Hepatic stellate cell (primary cell): Measurements from ENCODE around the gene CRYBB3.
"Not testable (repeated sequence)": the region's sequence is repeated elsewhere in the genome, so short reads cannot be mapped to it uniquely, and the experiment has no call there.

ENCODE experiments used
- DNase-seq: peaks from one replicate; pipeline ENCODE4 v3.0.0; 2011; ENCODE audit warnings: low spot score

CRYBB3 gene

DNA sequence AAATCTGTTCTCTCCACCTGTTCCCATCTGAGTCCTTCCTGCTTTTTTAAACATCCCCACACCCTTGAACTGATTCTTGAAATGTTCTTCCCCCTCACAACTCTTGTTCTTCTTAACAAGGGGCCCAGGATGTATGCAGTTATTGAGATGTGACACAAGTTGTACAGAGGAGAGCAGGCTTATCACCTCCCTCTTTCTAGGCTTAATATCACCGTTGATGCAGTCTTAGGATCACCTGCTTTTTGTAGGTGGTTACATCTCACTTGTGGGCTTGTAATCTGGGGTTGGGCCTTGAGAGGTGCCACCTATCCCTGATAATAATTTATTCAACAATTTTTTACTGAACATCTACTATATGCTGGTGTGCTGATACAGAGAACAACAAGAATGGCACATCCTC, 6.2 kb downstream of the CRYBB3 start:
- DNase-seq, result no peak

DNA sequence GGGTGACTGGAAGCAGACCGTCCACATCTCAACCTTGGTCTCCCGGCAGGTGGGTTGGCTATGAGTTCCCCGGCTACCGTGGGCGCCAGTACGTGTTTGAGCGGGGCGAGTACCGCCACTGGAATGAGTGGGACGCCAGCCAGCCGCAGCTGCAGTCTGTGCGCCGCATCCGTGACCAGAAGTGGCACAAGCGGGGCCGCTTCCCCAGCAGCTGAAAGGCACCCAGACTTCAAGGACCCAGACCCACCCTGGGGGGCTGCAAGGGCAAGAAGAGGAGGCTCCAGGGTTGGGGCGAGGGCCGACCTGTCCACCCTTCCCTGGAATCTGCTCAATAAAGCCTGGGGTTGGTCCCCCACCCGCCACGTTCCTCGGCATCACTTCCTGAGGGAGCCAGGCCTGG, 7.3 kb downstream of the CRYBB3 start:
- no peak for DNase-seq

DNA sequence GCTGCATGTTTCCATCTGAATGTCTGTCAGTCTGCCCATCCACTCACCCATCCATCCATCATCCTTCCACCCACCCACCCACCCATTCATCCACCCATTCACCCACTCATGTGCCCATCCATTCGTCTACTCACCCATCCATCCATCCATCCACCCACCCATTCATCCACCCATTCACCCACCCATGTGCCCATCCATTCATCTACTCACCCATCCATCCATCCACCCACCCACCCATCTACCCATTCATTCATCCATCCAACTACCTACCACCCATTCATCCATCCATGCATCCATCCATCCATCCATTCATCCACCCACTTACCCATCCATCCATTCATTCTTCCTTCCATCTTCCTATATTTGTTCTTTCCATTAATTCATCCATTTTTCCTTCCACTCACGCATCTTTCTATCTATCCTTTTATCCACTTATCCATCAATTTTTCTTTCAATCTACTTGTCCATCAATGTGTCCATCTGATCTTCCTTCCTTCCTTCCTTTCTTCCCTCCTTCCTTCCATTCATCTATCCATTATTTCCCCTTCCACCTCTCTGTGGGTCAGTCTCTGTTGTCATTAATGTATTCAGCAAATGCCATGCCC, 8.0 kb downstream of the CRYBB3 start:
- DNase-seq, result no peak

DNA sequence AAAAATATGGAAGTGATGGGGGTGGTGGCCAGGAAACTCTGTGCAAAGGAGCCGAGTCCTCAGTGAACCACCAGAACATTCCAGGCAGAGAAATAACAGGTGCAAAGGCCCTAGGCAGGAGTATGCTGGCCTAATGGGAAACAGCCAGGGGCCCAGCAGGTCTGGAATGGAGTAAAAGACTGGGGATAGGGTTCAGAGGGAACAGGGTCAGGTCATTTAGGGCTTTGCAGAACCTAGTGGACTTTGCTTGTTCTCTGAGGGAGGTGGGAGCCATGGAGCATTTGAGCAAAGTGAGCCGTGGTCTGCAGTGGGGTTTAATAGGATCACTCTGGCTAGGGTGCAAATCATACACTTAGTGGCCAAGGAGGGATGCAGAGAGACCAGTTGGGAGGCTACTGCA, 8.7 kb downstream of the CRYBB3 start:
- DNase-seq, result no peak

DNA sequence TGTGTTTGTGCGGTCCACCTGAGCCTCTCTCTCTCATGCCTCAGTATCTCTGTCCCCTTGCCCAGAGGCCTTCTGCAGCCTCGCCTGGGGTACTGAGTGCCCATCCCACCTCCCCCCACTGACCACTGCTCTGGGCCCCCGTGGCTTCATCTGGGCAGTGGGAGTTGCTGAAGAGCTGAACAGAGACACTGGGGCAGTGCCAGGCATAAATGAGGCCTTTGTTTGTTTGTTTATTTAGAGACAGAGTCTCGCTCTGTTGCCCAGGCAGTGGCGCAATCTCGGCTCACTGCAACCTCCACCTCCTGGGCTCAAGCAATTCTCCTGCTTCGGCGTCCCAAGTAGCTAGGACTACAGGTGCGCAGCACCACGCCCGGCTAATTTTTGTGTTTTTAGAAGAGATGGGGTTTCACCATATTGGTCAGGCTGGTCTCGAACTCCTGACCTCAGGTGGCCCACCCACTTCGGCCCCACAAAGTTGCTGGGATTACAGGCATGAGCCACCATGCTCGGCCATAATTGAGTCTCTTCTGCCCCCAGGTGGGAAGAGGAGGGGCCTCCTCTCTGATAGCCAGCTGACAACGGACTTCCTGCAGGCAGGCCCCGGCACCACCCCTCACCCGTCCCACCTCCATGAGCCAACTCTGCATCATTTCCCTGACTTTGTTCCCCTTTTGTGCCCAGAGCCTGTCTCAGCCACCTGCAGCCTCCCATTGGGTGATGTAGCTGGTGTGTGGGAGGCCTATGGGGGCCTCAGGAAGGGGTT, 9.3 kb downstream of the CRYBB3 start:
- DNase-seq, result no peak

DNA sequence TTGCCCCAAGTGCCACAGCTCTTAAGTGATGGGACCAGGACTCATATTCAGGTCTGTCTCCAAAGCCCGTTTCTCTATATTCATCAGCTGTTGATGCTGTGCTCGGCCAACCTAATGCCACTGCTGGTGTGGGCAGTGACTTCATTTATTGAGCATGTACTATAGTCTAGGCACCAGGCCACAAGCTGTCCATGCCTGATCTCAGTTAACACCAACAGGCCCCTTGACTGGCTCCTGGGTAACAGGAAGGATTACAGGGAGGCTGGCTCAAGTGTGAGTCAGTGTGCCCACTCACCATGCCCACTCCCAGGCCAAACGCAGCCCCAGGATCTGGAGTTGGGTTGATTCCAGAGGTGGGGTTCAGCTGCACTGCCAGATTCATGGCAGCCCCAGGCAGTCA, 11.1 kb downstream of the CRYBB3 start:
- no peak for DNase-seq

DNA sequence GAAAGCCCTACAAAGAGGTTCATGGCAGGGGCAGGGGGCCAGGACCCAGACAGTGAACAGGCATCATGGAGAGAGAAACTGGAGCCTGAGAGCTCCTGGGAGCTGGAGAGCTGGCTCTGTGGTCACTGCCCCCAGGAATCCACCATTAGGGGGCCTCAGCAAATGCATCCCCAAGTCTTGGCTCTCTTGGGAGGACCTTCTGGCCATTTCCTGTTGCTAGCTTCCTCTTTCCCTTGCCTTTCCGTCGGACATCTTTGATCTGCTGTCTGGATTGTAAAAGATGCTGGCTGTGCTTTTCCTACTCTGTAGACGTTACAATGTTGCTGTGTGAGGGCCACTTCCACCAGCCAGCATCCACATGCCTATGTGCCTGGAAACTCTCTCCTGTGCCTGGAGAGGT, 12.7 kb downstream of the CRYBB3 start:
- no peak for DNase-seq

DNA sequence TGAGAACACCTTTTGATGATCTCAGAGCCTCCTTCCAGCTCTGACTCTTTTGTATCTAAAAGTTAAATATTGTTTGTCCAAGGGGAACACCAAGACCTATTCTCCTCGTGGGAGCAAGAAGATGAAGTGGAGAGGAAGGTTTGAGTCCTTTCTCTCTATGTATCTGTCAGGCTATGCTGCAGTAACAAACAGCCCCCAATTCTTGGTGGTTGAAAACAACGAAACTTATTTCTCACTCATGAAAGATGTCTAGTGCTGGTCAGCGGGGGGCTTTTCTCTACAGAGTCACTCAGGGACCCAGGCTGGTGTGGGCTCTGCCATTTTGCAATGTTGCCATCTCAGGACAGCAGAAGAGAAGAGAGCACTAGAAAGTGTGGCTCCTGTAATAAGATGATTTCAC, 13.6 kb downstream of the CRYBB3 start:
- DNase-seq, result no peak

DNA sequence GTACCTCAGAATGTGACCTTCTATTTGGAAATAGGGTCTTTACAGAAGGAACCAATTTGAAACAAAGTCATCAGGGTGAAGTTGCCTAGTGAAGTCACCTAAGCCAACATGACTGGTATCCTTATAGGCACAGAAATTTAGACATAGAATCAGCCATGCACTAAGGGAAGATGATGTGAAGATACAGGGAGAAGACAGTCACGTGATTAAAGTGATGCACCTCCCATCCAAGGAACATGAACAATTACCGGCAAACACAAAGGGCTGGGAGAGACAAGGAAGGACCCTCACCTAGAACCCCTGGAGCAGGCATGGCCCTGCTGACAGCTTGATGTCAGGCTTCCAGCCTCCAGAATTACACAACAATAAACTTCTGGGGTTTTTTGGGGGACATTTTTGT, 16.6 kb downstream of the CRYBB3 start:
- DNase-seq, result no peak

DNA sequence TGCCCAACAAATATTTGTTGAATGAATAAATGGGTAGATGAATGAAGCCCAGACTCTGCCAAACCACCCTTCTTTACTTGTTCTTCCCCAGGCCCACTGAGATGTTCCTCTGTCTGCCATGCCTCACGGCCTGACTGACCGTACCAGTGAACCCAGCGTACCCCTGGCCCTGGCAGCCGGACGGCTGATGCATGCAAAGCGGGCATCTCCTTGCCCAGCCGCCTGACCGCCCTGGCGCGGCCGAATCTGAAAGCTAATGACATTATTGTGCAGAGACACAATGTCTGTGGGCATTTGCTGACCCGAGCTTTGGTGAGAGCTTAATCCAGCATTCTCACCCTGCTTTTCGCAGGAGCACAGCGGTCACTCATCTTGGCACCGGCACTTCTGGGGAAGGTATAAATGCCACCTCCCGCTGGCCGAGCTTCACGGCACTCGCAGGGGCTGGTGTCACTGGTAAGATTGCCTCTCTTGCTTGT, 19.6 kb downstream of the CRYBB3 start, which contains the start of gene CRYBB2:
Gene CRYBB2, plus strand, starts transcription at position 429 of the 479 bp plus-strand sequence. CDS start 1,791 bp downstream, outside the sequence.
- no peak for DNase-seq

DNA sequence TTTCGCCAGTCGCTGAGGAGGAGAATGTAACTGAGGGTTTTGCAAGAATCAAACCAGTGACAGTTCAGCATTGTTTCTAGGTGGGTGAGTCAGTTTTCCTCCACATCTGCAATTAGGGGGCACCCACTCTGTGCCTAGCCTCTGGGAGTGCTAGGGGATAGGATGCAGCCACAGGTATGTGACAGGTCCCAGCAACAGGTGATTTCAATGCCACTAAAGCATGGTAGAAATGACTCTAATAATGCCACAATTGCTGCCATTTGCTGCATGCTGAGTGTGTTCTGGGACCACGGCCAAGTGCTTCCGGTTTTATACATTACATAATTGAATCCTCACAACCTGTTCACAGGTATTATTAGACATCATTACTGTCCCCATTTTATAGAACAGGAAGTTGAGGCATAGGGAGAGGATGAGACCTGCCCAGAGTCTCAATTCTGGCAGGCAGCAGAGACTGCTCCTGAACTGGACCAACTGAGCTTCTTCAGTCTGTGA, 20.3 kb downstream of the CRYBB3 start:
- no peak for DNase-seq

DNA sequence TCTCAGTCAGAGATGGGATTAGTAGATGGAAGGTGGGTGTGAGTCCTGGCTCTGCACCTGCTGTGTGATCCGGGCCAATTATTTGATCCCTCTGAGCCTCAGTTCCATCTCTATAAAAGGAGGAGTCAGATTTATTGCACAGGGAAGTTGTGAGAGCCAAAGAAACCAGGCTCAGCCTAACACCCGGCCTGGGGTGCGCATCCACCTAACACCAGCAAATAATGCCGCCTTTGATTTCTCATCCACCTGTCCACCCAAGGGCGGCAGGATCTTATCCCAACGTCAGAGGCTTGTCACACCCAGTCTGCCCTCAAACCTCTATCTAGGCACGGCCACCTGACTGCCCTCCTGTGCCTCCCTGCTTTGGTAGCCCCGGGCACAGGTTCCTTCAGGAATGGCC, 22.1 kb downstream of the CRYBB3 start:
- DNase-seq, result no peak

DNA sequence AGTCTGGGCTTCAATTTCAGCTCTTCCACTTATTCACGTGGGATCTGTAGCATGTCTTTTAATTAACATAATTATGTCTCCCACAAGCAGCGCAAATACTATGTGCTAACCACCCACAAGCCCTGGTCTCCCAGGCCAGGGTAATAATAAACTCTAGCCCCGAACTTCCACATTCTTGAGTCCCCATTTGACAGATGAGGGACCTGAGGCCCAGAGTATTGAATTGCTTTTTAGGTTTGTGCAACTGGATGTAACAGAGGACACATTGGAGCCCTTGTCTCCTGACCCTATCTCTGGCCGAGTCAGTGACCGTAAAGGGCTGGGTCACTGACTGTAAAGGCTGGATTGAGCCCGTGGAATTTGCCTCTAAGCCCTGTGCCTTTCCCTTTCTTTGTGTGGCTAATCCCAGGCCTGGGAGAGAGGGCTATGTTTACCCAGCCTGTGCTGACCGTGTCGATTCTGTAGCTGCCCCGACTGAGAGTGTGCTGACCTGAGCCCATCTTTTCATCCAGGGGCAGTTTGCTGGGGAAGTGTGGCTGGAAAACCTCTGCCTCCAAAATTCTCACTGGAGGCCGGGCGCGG, 23.7 kb downstream of the CRYBB3 start:
- no peak for DNase-seq

DNA sequence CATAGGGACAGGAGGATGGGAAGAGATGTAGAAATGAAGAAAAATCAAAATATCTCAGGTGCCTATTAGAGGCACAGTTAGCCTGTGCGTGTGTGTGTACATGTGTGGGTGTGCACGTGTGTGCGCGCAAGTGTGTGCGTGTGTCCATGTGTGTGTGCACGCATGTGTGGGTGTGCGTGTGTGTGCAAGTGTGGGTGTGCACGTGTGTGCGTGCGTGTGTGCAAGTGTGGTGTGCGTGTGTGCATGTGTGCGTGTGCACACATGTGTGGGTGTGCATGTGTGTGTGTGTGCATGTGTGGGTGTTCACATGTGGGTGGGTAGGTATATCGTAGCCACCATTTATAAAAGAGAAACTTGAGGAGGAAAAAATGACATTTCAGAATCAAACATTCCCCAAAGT, 29.2 kb downstream of the CRYBB3 start:
- DNase-seq, result no peak

DNA sequence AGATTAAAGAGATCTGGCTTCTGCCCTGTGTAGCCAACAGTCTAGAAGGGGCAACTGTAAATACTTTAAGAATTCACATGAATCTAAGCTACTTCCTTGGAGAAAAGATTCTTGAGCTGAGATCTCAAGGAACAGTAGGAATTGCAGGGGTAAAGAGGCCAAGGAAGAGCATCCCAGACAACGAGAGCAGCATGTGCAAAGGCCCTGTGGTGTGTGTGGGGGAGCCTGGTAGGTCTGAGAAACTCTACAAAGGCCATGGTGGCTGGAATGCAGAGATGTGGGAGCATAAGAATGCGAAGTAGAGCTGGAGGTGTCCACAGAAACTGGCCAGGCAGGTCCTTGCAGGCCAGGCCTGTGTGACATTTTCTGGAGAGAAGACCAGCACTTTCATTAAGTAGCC, 31.1 kb downstream of the CRYBB3 start:
- not testable (repeated sequence) for DNase-seq

DNA sequence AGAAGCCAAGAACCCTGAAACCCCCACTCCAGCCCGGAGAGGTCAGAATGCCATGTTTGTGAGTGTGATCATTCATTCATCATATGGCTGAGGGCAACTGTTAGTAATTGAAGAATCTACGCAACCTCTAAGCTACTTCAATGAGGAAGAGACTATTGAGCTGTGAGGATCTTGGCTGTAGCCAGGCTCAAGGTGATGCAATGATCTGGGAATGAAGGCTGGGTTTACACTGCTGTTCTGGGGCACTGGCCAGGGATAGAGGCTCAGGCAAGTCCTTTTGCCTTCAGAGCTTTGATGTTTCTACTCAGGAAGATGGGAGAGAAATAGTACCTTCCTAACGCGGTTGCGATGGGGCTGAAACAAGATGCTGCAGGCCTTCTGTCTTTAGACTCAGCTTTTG, 32.6 kb downstream of the CRYBB3 start:
- DNase-seq, result no peak

DNA sequence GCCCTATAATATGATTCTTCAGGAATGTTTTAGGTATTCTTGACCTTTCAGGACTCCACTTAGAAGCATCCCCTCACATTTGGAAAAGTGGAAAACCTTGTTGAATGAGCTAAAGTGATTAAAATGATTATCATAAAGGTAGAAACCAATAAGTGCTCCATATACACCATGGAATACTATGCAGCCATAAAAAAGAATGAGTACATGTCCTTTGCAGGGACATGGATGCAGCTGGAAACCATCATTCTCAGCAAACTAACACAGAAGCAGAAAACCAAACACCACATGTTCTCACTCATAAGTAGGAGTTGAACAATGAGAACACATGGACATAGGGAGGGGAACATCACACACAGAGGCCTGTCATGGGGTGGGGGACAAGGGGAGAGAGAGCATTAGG, 34.0 kb downstream of the CRYBB3 start:
- DNase-seq, result not testable (repeated sequence)

DNA sequence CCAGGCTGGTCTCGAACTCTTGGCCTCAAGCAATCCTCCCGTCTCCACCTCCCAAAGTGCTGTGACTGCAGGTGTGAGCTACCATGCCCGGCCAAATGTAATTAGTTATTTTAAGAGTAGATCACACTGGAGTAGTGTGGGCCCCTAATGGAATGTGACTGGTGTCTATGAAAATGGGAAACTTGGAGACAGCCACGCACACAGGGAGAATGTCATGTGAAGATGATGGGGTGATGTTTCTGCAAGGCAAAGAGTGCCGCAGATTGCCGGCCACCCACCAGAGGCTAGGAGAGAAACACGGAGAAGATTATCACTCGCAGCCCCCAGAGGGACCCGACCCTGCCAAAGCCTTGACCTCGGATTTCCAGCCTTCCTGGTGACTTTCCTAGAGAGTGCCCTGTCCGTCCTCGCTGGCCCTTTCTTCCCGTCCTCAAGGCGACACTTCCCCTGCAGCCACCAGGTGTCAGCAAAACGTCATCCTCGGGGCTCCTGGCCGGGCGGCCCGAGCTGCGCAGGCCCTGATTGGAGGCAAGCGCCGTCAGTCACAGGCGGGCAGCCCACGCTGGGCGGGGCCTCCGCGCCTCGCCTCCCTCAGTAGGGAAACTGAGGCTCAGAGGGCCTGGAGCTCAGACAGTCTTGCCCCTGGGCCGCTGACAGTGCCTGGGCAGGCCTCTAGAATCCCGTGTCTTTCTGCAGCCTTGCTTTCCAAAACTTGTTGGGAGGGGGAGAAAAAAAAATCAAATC, 36.1 kb downstream of the CRYBB3 start:
- peak; percentile 96 for DNase-seq

DNA sequence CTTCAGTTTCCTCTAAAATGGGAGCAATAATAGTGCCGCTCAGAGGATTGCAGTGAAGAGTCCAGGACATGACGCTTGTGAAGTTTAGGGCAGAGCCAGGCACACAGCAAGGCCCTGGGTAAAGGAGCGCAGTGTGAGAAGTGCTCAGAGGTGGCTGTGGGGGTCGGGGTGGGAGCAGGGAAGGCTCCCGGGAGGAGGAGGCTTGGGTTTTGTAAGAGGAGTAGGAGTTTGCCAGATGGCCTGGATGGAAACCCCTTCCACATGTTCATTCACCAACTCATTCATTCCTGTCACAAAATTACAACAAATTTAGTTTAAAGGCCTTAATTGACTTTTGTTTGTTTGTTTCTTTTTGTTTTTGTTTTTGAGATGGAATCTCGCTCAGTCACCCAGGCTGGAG, 36.8 kb downstream of the CRYBB3 start:
- DNase-seq, result no peak

DNA sequence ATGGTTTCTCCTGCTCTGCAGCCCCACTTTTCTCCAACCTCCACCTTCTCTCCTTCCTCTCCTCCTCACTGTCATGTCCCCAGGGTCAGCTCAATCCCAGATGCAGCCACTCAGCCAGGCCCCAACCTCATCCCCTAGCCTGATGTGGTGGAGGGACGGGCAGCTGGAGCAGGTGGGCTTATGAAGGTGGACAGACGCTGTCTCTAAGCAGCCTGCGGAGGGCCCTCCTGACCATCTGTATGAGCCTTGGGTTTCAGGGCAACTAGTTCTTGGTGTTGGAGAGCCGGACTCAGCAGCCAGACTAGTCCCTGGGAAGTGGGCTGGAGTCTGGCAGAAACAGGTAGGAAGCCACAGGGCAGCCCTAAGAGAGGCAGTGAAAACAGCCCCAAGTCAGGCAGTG, 37.8 kb downstream of the CRYBB3 start:
- no peak for DNase-seq

DNA sequence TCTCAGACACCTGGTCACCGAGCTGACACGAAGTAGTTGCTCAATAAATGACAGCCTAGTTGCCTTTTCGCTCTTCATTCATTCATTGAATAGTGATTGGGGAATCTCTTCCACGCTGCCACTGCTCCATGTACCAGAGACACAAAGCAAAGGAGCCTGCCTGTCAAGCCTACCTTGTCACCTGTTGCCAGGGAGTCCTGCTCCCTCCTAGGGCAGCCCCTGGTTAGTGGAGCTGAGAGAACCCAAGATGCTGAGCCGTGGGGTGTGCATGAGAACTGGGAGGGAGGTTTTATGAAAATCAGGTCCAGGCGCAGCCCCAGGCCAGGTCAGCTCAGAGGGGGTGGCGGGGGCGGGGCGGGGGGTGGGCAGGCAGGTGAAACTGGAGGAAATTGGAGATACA, 38.4 kb downstream of the CRYBB3 start:
- not testable (repeated sequence) for DNase-seq

DNA sequence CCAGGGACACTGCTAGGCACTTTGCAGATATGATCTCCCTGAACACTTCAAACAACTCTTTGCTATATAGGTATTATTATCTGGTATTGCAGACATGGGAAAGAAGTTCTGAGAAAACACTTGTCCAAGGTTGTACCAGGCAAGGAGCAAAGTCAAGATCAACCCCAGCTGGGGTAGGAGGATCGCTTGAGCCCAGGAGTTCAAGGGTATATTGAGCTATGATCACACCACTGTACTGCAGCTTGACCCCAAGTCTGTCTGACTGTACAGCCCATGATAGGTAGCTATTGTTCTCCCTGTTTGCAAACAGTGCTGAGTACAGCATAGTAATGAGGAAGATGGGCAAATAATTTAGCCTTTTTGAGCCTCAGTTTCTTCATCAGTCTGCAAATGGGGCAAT, 55.5 kb downstream of the CRYBB3 start:
- DNase-seq, result not testable (repeated sequence)
